ENCODE measurements around the gene CDC42BPA.

DNA sequence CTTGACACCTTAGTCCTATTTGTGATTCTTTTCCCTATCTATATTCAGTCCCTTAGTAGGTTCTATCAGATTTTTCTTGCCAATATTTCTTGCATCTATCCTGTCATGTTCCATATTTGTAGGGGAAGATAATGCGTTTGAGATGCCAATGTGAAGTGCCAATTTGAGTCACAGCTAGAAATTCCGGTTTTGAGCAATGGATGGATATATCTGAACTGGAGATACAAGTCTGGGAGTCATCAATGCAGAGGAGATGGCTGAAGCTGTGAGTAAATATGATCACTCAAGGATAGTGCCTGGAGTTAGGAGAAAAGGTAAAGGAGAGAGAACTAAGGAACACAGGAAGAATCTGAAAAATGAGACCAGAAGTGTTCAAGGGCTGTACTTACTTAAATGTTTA lies 284.4 kb downstream of the CDC42BPA start:
- TF ChIP-seq, protein P1, sequence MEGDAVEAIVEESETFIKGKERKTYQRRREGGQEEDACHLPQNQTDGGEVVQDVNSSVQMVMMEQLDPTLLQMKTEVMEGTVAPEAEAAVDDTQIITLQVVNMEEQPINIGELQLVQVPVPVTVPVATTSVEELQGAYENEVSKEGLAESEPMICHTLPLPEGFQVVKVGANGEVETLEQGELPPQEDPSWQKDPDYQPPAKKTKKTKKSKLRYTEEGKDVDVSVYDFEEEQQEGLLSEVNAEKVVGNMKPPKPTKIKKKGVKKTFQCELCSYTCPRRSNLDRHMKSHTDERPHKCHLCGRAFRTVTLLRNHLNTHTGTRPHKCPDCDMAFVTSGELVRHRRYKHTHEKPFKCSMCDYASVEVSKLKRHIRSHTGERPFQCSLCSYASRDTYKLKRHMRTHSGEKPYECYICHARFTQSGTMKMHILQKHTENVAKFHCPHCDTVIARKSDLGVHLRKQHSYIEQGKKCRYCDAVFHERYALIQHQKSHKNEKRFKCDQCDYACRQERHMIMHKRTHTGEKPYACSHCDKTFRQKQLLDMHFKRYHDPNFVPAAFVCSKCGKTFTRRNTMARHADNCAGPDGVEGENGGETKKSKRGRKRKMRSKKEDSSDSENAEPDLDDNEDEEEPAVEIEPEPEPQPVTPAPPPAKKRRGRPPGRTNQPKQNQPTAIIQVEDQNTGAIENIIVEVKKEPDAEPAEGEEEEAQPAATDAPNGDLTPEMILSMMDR (IDR thresholded peaks at IDR 0.05) = no peak
- TF ChIP-seq ZFX (IDR thresholded peaks at IDR 0.05; ENCODE audit: borderline replicate concordance) = no peak

All from 22Rv1 (cell line).